ENCODE data around the gene MAOB.

GRCh38 chrX:43845776-43846175, 36.5 kb downstream of the MAOB start:
- TF ChIP-seq CTCF (IDR thresholded peaks at IDR 0.05; ENCODE audit: low read length) (no peak), EZH2 (IDR thresholded peaks at IDR 0.05; ENCODE audit: borderline replicate concordance, low read length) (no peak)
